Caki2 (cell line): Measurements from ENCODE around the gene SAMD10. TPM values are rescaled to one million over a fixed set of nuclear protein-coding genes. Genes with fewer than 3 reads are reported as not detected.
A peak's percentile ranks its signal among the peaks of the same experiment; 100 is the strongest.
"Not testable (repeated sequence)": the region's sequence is repeated elsewhere in the genome, so short reads cannot be mapped to it uniquely, and the experiment has no call there.

ENCODE experiments used
- DNase-seq: peaks from one replicate; pipeline ENCODE4 v3.0.0-alpha.2; 2015; ENCODE audit warnings: low read depth
- in situ Hi-C: cut with HindIII; loops from 2 replicates; pipeline ENCODE4 v1.10.0; 2016; ENCODE audit warnings: low sequenced_read_pairs, low pct_unique_long_range_greater_than_20kb, mixed read lengths
- total RNA-seq: library from RNA; depleted of rRNA; stranded (reverse); fragments of >200 nt; shearing (Covaris generic); gene quantifications from 2 replicates; pipeline ENCODE4 v1.2.3, GENCODE V29; 2014; ENCODE audit warnings: low replicate concordance

SAMD10 gene
- total RNA-seq, 1 experiment from 2014 or later, result 0.95 TPM

GRCh38 chr20:64006490-64006889, 27.0 kb upstream of the SAMD10 start:
- in situ Hi-C loops, result no loop called here
- no peak for DNase-seq

- in situ Hi-C loops, result no loop called here
- DNase-seq, result no peak
Observed at GRCh38 chr20:64005394-64005793, 26.0 kb upstream of the SAMD10 start.

- peak; percentile 78 for DNase-seq
- in situ Hi-C loops, result no loop called here
Observed at GRCh38 chr20:64003960-64004725, 24.7 kb upstream of the SAMD10 start.

- in situ Hi-C loops, result no loop called here
- peak; percentile 75 for DNase-seq
Observed at GRCh38 chr20:64001607-64002011, 22.2 kb upstream of the SAMD10 start.

GRCh38 chr20:64000906-64001305, 21.5 kb upstream of the SAMD10 start:
- in situ Hi-C loops, result no loop called here
- DNase-seq, result no peak

GRCh38 chr20:63982937-63983336, 3.5 kb upstream of the SAMD10 start:
- in situ Hi-C loops, result no loop called here
- DNase-seq, result no peak

GRCh38 chr20:63980806-63981728, 1.6 kb upstream of the SAMD10 start, which contains the start of gene PRPF6:
PRPF6 (plus strand) TSS chr20:63981132; CDS start chr20:63981246, 114 bp downstream.
- peak; percentile 90 for DNase-seq
- in situ Hi-C loops, result no loop called here

- in situ Hi-C loops, result no loop called here
- no peak for DNase-seq
Observed at GRCh38 chr20:63980317-63980805, 919 bp upstream of the SAMD10 start.

GRCh38 chr20:63979229-63979556, 249 bp downstream of the SAMD10 start:
- in situ Hi-C loops, result no loop called here
- no peak for DNase-seq

- peak; percentile 66 for DNase-seq
- in situ Hi-C loops, result no loop called here
Observed at GRCh38 chr20:63978319-63979228, 868 bp downstream of the SAMD10 start.

- in situ Hi-C loops, result no loop called here
- DNase-seq, result no peak
Observed at GRCh38 chr20:63977739-63978276, 1.6 kb downstream of the SAMD10 start.

GRCh38 chr20:63976980-63977738, 2.3 kb downstream of the SAMD10 start:
- in situ Hi-C loops, result no loop called here
- DNase-seq, result no peak

- in situ Hi-C loops, DNase-seq: not testable (repeated sequence)
Observed at GRCh38 chr20:63976511-63976910, 2.9 kb downstream of the SAMD10 start.

GRCh38 chr20:63974402-63975200, 4.8 kb downstream of the SAMD10 start:
- in situ Hi-C loops, result no loop called here
- peak; percentile 30 for DNase-seq

GRCh38 chr20:63973636-63974401, 5.6 kb downstream of the SAMD10 start:
- in situ Hi-C loops, result no loop called here

GRCh38 chr20:63973160-63973479, 6.3 kb downstream of the SAMD10 start:
- in situ Hi-C loops, result no loop called here
- no peak for DNase-seq

More at GRCh38 chr20:63973636-63974401, 5.6 kb downstream of the SAMD10 start:
- peak; percentile 86 for DNase-seq
